Measurements from ENCODE around the gene CPLX1.

Gene CPLX1

DNA sequence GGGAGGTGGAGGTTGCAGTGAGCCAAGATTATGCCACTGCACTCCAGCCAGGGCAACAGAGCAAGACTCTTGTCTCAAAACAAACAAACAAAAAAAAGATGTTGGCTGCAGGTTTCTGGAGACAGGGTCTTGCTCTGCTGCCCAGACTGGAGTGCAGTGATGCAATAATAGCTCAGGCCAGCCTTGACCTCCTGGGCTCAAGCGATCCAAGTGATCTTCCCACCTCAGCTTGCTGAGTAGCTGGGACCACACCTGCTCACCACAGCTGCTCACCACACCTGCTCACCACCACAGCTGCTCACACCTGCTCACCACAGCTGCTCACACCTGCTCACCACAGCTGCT lies 29.9 kb upstream of the CPLX1 start:
- no peak for DNase-seq (ENCODE audit: low read depth, low spot score)

DNA sequence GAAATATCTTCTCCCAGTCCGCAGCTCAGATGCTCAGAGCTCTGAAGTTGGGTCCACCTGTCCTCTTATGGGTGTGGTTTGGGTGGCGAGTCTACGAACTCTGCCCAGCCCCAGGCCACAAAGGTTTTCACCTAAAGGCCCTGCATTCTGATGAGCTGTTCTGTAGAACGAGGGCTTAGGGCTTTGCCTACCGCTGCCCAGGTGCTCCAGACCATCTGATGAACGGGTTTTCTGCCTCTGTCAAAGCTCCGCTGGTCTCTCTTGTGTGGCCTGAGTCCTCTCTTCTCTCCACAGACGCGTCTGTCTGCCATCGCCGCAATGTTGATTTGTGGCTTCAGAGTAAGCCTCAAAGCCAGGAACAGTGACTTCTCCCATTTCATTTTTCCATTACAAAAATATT lies 28.4 kb upstream of the CPLX1 start:
- DNase-seq (ENCODE audit: low read depth, low spot score): no peak

DNA sequence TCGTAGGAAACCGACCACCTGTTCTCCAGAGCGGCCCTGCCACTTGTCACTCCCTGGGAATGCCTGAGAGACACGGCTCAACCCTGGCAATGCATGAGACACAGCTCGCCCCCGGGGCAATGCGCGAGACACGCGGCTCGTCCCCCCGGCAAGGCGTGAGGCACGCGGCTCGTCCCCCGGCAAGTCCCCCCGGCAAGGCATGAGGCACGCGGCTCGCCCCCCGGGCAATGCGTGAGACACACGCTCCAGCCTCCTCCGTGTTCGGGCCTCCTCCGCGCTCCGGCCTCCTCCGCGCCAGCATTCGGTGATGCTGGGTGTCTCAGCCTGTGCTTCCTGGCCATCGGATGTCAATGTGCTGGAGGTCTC lies 27.5 kb upstream of the CPLX1 start:
- DNase-seq (ENCODE audit: low read depth, low spot score): no peak

DNA sequence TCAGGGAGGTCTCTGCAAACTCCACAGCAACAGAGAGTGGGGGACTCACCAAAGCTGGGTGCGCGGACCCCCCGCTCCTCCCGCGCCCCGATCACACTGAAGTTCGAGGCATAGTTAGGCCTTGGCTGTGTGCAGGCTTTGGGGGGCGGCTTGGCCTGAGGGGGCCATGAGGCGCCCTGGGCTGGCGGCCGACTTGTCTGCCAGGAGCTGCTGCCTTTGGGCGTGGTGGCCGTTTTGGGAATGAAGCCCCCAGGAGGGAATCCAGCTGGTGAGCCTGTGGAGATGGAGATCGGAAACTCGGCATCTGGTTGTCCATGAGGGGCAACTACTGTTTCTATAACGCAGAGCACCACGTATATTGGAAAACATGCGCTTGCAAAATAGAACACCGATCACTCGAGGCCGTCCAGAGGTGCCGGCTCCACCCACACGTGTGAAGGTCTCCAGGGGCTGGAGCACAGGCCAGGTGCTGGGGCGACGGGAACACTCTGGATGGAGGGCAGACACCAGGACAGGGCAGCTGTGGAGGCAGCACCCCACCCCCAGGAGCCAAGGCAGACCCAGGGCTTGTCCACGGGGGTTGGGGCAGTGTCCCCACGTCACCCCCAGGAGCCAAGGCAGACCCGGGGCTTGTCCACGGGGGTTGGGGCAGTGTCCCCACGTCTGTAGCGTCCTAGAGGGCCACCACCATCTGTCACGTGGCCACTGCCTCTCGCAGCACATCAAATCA lies 25.9 kb upstream of the CPLX1 start:
- DNase-seq (ENCODE audit: low read depth, low spot score): no peak

DNA sequence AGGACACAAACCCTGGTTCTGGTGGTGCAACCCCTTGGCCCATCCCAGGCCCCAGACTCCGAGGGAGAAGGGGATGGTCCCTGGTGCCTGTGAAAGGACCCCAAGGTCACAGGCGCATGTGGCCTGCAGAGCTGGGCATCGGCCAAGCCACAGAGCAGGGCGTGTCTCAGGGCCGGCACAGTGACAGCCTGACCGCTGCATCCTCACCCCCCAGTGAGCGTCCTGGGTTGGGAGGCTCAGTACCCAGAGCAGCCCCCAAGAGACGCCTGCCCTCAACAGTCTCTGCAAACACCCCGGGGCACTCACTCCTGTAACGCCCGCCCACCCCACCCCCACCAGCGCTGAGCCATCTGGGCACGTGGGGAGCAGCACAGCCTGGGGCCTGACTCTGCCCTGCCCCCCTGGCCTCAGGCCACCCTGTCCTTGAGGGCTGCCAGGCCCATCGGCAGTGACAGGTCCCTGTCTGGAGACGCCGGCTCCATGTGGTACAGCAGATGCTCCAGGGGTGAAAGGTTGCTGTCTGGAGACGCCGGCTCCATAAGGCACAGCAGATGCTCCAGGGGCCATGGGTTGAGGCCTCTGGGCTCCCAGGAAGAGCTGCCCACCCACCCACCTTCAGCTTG lies 24.5 kb upstream of the CPLX1 start:
- no peak for DNase-seq (ENCODE audit: low read depth, low spot score)

DNA sequence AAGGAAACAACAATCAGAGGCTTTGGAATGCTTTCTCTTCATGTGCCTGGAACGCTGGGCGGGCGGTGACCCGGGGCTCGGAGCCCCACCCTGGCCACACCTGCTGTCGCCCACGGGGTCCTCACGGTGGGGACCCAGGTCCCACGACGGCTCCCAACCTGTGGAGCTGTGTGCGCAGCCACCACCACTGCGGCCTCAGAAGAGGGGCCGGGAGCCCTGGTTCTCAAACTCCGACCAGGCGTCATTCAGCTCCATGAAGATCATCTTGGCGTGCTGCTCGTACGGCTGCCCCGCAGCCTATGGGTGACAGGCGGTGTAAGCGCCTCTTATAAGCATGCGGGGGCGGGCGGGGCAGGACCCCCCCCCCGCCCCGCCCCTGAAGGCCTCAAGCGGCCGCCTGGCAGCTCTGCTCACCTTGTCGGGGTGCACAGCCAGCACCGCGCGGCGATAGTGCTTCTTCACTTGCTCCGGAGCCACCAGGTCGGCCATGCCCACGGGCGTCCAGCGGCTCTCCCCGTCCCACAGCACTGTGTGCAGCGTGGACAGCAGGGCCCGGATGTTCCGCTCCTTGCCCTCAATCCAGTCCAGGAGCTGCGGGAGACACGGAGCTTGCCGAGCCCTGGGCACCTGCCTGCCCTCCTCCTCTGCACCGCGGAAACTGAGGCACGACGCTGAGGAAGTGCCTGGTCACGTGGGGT lies 23.7 kb upstream of the CPLX1 start:
- DNase-seq (ENCODE audit: low read depth, low spot score): no peak

DNA sequence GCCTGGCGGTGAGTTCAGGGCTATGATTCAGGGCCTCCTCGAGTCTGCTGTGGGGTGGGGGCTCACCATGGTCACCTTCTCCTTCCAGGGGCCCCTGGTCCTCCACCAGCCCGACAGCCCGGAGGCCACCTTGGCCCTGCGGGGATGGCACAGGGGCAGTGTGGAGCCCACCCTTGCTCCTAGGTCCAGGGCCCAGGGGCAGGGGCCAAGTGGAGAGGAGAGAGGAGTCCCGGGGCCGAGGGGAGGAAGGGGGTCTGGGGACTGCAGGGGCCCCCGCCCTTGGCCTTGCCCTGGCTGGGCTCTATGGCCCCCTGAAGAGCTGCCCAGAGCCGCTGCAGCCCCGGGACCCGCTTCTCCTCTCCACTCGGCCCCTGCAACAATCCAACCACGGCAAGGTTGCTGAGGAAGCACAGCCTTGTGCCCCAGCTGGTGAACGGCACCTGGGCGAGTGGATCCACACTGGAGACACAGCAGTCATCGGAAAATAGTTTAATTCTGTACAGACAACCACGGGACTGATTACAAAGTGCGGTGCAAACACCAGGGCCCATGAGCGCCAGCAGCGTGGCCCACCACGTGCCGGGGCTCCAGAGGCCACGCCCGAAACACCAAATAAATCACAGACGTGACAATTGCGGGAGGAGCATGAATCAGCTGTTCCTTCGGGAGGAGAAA lies 23.0 kb upstream of the CPLX1 start:
- DNase-seq (ENCODE audit: low read depth, low spot score): no peak

DNA sequence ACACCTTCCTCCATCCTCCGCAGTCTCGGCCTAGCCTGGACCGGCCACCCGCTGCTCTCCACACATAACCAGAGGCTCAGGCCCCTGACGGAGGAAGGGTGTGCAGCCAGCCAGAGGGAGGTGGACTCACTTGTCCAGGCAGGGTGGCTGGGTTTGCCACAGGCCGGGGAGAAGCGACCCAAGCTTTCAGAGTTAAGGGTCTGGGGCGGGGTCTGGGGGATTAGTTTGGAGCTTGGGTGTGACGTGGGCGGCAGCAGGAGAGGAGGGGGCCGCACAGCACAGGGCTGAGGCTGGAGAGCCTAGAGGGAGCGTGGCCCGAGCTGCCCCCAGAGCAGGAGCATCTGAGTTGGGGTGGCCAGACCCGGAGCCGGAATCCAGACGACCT lies 22.4 kb upstream of the CPLX1 start:
- DNase-seq (ENCODE audit: low read depth, low spot score): no peak

DNA sequence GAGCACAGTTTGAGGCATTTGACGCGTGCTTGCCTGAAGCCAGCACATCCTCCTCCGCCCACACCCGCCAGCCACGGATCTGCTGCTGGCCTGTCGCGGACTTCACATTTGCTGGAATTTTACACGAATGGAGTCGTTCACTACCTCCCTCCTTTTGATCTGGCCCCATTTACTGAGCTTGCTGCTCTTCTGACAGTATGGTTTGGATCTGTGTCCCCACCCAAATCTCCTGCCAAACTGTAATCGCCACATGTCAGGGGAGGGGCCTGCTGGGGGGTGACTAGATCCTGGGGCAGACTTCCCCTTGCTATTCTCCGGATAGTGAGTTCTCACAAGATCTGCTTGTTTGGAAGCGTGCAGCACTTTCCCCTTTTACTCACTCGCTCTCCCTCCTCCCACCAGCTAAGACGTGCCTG lies 19.9 kb upstream of the CPLX1 start:
- DNase-seq (ENCODE audit: low read depth, low spot score): no peak

DNA sequence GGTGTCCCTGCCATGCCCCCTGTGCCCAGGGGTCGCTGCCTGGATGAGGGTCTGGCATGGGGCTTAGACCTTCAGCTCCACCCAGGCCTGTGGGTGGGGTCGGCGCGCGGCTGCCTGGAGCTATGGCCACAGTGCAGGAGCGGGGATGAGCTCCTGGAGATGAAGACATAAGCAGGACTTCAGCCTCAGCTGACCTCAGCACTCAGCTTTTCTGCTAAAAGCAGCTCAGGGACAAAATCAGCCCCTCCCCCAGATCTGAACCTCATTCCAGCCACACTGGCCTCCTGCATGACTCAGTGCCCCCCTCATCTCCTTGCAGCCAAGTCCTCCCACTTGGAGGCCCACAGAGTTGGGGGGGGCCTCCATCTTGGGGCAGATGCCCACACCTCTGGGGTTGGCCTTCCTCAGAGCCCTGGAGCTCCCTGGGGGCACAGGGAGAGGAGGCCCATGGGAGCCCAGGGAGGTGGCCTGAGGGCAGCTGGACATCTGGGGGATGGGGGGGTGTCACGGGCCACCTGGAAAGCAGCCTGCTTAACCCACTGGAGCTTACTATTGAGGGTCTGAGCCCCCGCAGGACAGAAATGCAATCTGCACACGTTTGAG lies 19.4 kb upstream of the CPLX1 start:
- no peak for DNase-seq (ENCODE audit: low read depth, low spot score)

DNA sequence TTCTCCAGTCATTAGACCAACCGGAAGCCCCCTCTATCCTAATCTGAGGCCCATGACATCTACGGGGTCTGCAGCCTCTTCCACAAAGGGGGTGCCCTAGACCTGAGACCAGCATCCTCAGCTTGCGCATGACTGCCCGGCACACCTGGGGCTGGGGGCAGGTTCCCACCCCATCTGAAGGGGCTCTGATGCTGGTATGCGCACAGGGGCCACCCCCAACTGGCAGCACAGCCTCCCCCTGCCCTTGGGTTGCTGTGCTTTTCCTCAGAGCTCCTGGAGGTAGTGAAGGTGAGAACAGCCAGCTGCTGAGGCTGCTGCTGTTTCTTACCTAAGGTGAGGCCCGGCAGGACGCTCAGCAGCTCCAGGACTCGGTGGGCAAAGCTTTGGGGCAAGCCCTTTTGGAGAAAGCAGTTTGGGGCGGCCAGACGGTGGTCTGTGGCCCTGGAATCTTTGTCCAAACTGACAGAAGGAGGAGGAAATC lies 18.9 kb upstream of the CPLX1 start:
- DNase-seq (ENCODE audit: low read depth, low spot score): no peak

DNA sequence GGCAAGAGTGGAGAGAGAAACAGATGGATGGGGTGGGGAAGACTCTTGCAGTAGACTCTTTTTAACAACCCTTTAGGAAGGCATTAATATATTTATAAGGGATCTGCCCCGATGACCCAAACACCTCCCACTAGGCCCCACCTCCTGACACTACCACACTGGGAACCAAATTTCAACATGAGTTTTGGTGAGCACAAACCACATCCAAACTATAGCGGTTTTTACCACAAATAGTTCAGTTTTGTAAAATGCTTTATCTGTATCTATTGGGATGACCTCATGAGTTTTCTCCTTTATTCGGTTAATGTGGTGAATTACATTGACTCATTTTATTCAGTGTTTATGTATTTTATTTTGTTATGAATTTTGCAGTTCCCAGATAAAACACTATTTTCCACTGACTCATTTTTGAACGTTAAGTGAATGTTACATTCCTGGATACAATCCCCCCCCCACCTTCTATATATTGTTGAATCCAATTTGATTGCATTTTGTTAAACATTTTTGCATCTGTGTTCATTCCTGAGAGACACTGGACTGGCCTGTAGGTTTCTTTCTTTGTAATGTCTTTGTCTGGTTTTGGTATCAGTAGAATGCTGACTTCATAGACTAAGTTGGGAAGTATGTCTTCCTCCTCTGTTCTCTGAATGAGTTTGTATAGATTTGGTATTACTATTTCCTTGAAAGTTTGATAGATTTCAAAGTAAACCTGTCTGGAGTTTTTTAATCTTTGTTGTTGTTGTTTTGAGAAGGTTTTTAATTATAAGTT lies 13.9 kb upstream of the CPLX1 start:
- DNase-seq (ENCODE audit: low read depth, low spot score): no peak

DNA sequence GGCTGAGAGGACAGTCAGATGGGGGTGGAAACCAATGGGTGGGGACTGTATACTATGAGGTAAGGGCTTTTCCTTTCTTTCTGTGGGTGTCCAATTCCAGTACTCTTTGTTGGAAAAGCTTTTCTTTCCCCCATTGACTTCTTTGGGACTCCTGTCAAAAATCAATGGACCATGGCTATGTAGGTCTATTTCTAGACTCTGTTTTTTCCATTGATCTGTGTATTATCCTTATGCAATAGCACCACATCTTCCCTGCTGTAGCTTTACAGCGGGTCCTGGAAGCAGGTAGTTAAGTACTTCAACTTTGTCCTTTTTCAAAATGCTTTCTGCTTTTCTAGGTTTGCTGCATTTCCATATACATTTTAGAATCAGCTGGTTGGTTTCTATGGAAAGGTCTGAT lies 11.8 kb upstream of the CPLX1 start:
- DNase-seq (ENCODE audit: low read depth, low spot score): no peak

DNA sequence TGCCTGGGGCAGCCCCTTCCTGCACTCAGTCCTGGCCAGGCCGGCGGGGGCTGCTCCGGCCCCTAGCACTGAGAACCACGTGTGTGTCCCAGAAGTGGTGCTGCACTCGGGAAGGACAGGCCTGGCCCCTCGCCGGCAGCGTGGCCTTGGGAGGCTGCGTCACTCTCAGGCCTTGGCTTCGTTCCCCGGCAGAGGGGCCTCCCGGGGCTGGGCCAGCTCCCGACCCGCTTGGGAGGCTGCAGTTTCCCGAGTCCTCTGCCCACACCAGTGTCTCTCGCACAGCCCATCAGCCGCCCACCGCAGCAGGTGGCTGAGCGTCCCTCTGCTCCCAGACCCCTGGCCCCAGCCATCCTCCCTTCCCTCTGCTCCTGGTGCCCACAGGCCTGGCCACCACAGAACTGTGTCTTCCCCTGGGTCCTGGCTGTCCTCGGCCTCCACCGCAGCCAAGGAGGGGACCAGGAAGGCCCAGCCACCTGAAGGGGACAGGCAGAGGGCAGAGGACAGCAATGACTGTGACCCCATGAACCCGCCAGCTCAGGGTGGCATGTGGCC lies 10.9 kb upstream of the CPLX1 start:
- DNase-seq (ENCODE audit: low read depth, low spot score): no peak

DNA sequence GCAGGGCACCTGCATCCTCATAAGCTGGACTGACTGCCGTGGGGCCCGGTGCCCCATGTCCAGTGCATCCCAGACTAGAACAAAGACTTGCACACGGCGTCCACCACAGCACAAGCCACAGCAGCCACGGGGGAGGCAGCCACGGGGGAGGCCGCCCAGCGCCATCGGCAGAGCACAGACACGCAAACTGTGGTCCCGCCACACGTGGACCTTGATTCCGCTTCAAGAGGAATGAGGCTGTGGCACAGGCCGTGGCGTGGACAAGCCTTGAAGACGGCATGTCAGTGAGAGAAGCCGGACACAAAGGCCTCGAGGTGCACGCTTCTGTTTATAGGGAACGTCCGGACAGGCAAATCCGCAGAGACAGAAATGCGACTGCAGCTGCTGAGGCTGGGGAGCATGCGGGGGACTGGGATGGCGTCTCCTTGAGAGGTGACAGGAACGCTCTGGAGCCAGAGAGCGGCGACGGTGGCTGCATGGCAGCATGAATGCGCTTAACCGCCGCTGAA lies 10.1 kb upstream of the CPLX1 start:
- no peak for DNase-seq (ENCODE audit: low read depth, low spot score)

DNA sequence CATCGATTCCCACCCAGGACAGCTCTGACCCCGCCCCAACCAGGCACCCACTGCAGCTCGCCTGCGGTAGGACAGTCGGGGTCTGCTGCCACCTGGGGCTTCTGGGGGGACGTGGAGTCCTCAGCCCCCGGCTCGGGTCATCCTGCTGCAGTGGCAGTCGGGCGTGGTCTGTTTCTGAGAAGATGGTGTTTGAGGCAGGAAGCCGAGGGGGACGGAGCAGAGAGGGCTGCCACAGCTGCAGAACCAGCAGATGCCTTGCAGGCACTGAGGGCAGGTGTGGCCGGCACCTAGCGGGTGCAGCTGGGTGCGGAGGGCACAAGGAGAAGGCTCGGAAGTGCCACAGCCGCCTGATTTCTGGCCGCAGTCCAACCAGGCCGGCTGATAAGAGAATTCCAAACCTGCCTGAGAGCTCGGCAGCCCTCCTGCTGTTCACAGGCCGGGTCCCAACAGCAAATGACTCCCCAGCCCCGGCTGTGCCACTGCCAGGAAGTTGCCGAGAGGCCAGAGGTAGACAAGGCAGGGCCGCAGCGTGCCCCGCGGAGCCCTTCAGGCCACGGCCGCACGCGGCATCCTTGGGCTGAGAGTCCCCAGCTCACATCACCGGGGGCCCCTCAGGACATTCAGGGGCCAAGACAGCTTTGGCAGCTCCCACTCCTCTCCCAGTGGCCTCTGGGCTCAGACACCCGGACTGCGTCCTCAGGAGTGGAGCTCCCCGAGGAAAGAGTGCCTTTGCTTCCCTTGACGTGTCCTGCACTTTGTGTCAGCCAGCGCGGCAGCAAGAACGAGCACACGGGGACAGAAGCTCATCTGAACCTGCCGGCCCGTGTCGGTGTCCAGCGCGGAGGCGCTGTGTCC lies 9.4 kb upstream of the CPLX1 start:
- DNase-seq (ENCODE audit: low read depth, low spot score): no peak

DNA sequence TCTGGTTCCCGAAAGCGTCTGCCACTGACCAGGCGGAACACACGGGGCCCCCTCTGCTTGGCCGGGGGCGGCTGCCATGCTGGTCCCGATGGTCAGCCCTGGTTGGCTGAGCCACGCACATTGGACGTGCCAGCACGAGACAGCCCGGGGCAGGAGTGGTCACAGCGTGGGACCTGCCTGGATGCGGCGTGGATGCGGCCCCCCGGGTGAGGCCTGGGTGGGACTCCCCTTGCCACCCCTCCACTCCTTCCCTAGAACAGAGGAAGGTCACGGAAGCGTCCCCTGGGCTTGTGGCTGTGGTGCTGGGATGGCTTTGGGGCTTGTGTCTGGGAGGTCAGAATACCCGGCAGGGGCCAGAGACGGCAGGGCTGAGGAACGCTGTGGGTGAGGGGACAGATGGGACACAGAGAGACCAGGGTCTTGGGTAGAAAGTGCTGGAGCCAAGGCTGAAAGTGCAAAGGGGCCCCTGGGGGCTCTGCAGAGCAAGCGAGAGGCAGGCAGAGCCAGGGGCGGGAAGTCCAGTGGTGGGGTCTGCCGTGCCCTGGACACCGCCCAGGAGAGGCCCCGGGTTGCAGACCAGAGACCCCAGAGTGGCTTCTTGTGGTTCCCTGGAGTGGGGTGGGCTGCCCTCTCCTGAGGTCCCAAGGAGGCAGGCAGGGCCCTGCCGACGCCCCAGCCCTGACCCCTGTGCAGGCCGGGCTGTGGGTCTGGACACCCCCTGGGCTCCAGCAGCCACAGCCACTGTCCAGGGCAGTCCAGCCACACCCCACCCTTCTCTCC lies 8.6 kb upstream of the CPLX1 start:
- no peak for DNase-seq (ENCODE audit: low read depth, low spot score)

DNA sequence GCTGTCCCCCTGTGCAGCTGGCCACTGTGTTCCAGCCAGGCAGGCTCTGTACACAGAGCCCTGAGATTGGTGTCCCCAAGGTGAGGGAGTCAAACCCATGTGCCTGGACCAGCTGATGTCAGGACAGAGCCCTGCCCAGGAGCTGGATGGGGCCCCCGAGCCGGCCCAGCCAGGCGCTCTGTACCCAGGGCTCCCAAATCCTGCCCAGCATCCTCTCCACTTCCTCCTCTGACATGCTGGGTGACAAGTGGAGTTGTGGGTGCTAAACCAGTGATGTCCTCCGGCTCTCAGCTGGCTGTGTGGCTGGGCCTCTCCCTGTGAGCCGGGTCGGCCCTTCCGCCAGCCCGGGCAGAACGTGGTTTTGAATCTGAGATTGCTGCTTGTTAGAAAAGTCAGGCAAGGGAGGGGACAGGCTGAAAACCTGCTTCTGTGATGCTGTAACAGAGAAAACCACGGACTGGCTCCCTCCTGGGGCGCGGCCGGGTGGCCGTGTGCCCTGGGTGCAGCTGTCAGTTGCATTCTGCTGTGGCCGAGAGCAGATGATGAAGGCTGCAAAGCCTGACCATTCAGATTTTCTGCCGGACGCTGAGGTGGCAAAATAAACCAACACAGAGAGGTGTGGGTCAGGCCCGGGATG lies 7.9 kb upstream of the CPLX1 start:
- no peak for DNase-seq (ENCODE audit: low read depth, low spot score)

DNA sequence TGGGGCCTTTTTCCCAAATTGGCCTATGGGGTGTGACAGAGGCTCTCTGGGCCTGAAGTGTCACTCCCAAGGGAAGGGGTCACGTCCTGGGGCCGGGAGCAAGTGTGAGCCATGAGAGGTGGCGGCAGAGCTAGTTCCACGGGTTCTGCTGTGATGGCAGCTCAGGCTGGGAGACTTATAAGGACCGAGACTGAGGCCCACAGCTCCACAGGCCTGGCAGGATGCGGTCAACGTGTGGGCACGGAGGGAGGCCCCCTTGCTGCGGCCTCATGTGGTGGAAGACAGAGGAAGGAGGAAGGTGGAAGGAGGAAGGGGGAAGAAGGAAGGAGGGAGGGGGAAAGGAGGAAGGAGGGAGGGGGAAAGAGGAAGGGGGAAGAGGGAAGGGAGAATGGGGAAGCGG lies 7.2 kb upstream of the CPLX1 start:
- no peak for DNase-seq (ENCODE audit: low read depth, low spot score)

Measured in activated naive CD8-positive, alpha-beta T cell treated with anti-CD3 and anti-CD28 coated beads, Interleukin-2, amount 50 U/mL, for 16 hours (primary cell).